Lung (tissue), 12 donors: ENCODE data around the gene SH3PXD2A. TPM values are rescaled to one million over a fixed set of nuclear protein-coding genes. Genes with fewer than 3 reads are reported as not detected.

Experiments used
- ATAC-seq: fragments of 200-7000 bp; cut with Tn5 transposase; one replicate; pipeline ENCODE4 v1.9.1; 2020; ENCODE audit warnings: moderate number of reproducible peaks; ENCODE audit not compliant: insufficient read depth, low FRiP score
- DNase-seq, 3 donors: peaks; one replicate each; pipeline ENCODE4 v3.0.0-alpha.2; 2013 to 2017
- H3K27ac ChIP-seq, 2 donors: one replicate each; pipeline ENCODE4 v1.5.1; 2013; ENCODE audit warnings: mild to moderate bottlenecking in 2 of 2, moderate library complexity in 2 of 2, control low read depth in 1 of 2, inconsistent platforms in 1 of 2, low read depth in 1 of 2, low read length in 1 of 2
- H3K27me3 ChIP-seq, 3 donors: one replicate each; pipeline ENCODE4 v1.5.1; 2013; ENCODE audit warnings: low read length in 2 of 3; ENCODE audit not compliant: control insufficient read depth in 3 of 3, insufficient read depth in 3 of 3
- H3K36me3 ChIP-seq, 4 donors: one replicate each; pipeline ENCODE4 v1.5.1; 2013; ENCODE audit warnings: low read length in 4 of 4, mild to moderate bottlenecking in 1 of 4, moderate library complexity in 1 of 4; ENCODE audit not compliant: control insufficient read depth in 4 of 4, insufficient read depth in 4 of 4
- H3K4me1 ChIP-seq, 5 donors: one replicate each; pipeline ENCODE4 v1.5.1; 2013; ENCODE audit warnings: low read length in 5 of 5, mild to moderate bottlenecking in 2 of 5, moderate library complexity in 1 of 5; ENCODE audit not compliant: control insufficient read depth in 5 of 5, insufficient read depth in 5 of 5
- H3K4me3 ChIP-seq: one replicate; pipeline ENCODE4 v1.5.1; 2013; ENCODE audit warnings: mild to moderate bottlenecking, control low read depth, moderate library complexity
- H3K9ac ChIP-seq, 2 donors: one replicate each; pipeline ENCODE4 v1.5.1; 2013; ENCODE audit warnings: low read length in 2 of 2, control low read depth in 1 of 2; ENCODE audit not compliant: insufficient read depth in 1 of 2
- H3K9me3 ChIP-seq, 4 donors: one replicate each; pipeline ENCODE4 v1.5.1; 2013; ENCODE audit warnings: low read length in 3 of 4, mild to moderate bottlenecking in 1 of 4, moderate library complexity in 1 of 4; ENCODE audit not compliant: control insufficient read depth in 4 of 4, insufficient read depth in 3 of 4
- CTCF ChIP-seq: IDR thresholded peaks from 2 replicates; pipeline ENCODE4 v1.5.1; 2012; ENCODE audit warnings: mild to moderate bottlenecking; ENCODE audit errors: control extremely low read depth, extremely low read depth
- WGBS, 2 donors: extraction: QIAGEN DNeasy Blood & Tissue Kit; methylation state at CpG; one replicate each; pipeline ENCODE4 v1.1.7; 2013; 5-methylcytosine and 5-hydroxymethylcytosine counted together
- polyA plus RNA-seq, 2 donors: library from polyadenylated mRNA; stranded (reverse); fragments of 200-250 nt; gene quantifications; one replicate each; pipeline ENCODE4 v1.2.1, GENCODE V29; 2013
- total RNA-seq, 2 donors: library from RNA; depleted of rRNA in 1 of 2; stranded (reverse); fragments of >200 nt in 1 of 2; gene quantifications; one replicate each; pipeline ENCODE4 v1.2.1, GENCODE V29; 2014 to 2021
- donor health status: control.
- donor health status: control.
- donor health status: Bipolar disorder and iron deficiency.
- donor health status: healthy.
- donor health status: DM: yes; HTN: yes; CAD: no.

The SH3PXD2A gene
- total and polyA plus RNA-seq, 4 donors: 9.9 to 53.2 (median 29.2) TPM

- no peak overlapping the region for H3K4me3 ChIP-seq
- H3K27ac ChIP-seq: no peak overlapping the region
- H3K4me1 ChIP-seq: peaks cover 12 to 32% (median 18%) of the 10 kb centered on the region in 5 donors
- no peaks in the 10 kb centered on the region for H3K27me3 ChIP-seq
- H3K9me3 ChIP-seq: no peaks in the 10 kb centered on the region
- H3K9ac ChIP-seq: no peak overlapping the region
- peaks cover 0 to 3% (median 0%) of the 10 kb centered on the region in 4 donors for H3K36me3 ChIP-seq
- DNase-seq (peak in 2 of 3 donors; percentile 54 to 64), ATAC-seq (no peak)
- TF ChIP-seq CTCF: no peak
- WGBS, 2 donors: 58 to 70% methylated on average over 5 of the region's 5 CpGs
These were observed 114.8 kb downstream of the SH3PXD2A start for GRCh38 chr10:103740611-103741010.

- 52 to 72% methylated on average over 13 of the region's 13 CpGs for WGBS, 2 donors
- peak; percentile 20 for ATAC-seq
- H3K4me1 ChIP-seq: peaks cover 12 to 30% (median 18%) of the 10 kb centered on the region in 5 donors
- peaks cover 0 to 3% (median 2%) of the 10 kb centered on the region in 4 donors for H3K36me3 ChIP-seq
- H3K27ac ChIP-seq: peak overlapping the region in 1 of 2 donors; percentile 30
- DNase-seq: peak; percentile 86 to 94 (median 94)
- H3K9me3 ChIP-seq: peaks cover 0 to 2% (median 0%) of the 10 kb centered on the region in 4 donors
- H3K27me3 ChIP-seq: no peaks in the 10 kb centered on the region
- H3K9ac ChIP-seq: no peak overlapping the region
- no peak for TF ChIP-seq CTCF
- no peak overlapping the region for H3K4me3 ChIP-seq
These were observed 116.2 kb downstream of the SH3PXD2A start for GRCh38 chr10:103739039-103739764.

- Histone ChIP-seq H3K4me1 (peaks cover 12 to 30% (median 18%) of the 10 kb centered on the region in 5 donors), H3K27me3 (no peaks in the 10 kb centered on the region), H3K4me3 (no peak overlapping the region), H3K9me3 (peaks cover 0 to 2% (median 0%) of the 10 kb centered on the region in 4 donors), H3K36me3 (peaks cover 0 to 3% (median 2%) of the 10 kb centered on the region in 4 donors), H3K9ac (no peak overlapping the region), H3K27ac (no peak overlapping the region)
- no peak for TF ChIP-seq CTCF
- ATAC-seq: no peak
- no peak for DNase-seq
- WGBS, 2 donors: 94 to 95% methylated on average over 14 of the region's 14 CpGs
These were observed 117.5 kb downstream of the SH3PXD2A start for GRCh38 chr10:103737735-103738367.
